Stimulated activated CD8-positive, alpha-beta memory T cell treated with anti-CD3 and anti-CD28 coated beads, Interleukin-15, amount 100 ng/mL, for 1 hour (primary cell): ENCODE results near the gene GJB2.

Experiments
- DNase-seq: peaks from one replicate; pipeline ENCODE4 v3.0.0-alpha.2; 2020; ENCODE audit warnings: low read depth

The GJB2 gene

GRCh38 chr13:20192158-20192835 lies 441 bp downstream of the GJB2 start:
- no peak for DNase-seq

GRCh38 chr13:20191311-20192157 lies 1.2 kb downstream of the GJB2 start:
- DNase-seq = no peak

- no peak for DNase-seq
Measured at GRCh38 chr13:20190481-20191310, 2.0 kb downstream of the GJB2 start.

GRCh38 chr13:20190076-20190475 lies 2.7 kb downstream of the GJB2 start:
- DNase-seq = no peak

GRCh38 chr13:20188667-20189553 lies 3.8 kb downstream of the GJB2 start:
- no peak for DNase-seq

- DNase-seq = no peak
Measured at GRCh38 chr13:20186771-20187170, 6.0 kb downstream of the GJB2 start.

- DNase-seq = no peak
Measured at GRCh38 chr13:20185366-20186056, 7.2 kb downstream of the GJB2 start.

GRCh38 chr13:20182231-20182846 lies 10.4 kb downstream of the GJB2 start:
- DNase-seq = no peak

- no peak for DNase-seq
Measured at GRCh38 chr13:20181188-20181587, 11.6 kb downstream of the GJB2 start.

GRCh38 chr13:20178156-20178555 lies 14.6 kb downstream of the GJB2 start:
- no peak for DNase-seq

GRCh38 chr13:20177049-20177831 lies 15.5 kb downstream of the GJB2 start:
- no peak for DNase-seq

- no peak for DNase-seq
Measured at GRCh38 chr13:20175907-20176652, 16.7 kb downstream of the GJB2 start.

GRCh38 chr13:20175406-20175794 lies 17.3 kb downstream of the GJB2 start:
- no peak for DNase-seq

GRCh38 chr13:20174656-20175405 lies 17.9 kb downstream of the GJB2 start:
- peak; percentile 20 for DNase-seq

GRCh38 chr13:20173116-20173746 lies 19.5 kb downstream of the GJB2 start:
- no peak for DNase-seq

GRCh38 chr13:20171364-20171763 lies 21.4 kb downstream of the GJB2 start:
- no peak for DNase-seq

- no peak for DNase-seq
Measured at GRCh38 chr13:20170921-20171320, 21.8 kb downstream of the GJB2 start.

GRCh38 chr13:20168396-20168795 lies 24.3 kb downstream of the GJB2 start:
- no peak for DNase-seq
